GM23248 (cell line): ENCODE data around the gene TRPM5.

Source experiments
- EZH2 ChIP-seq: fragments of 200-600 bp; sonication (generic); IDR thresholded peaks from 2 replicates; pipeline ENCODE4 v1.6.1; 2018; ENCODE audit warnings: antibody characterized with exemption, mild to moderate bottlenecking; ENCODE audit not compliant: insufficient read depth, poor library complexity, severe bottlenecking
- EZH2phosphoT487 ChIP-seq: fragments of 200-600 bp; sonication (generic); IDR thresholded peaks from 2 replicates; pipeline ENCODE4 v1.6.1; 2018; ENCODE audit warnings: antibody characterized with exemption, moderate library complexity, mild to moderate bottlenecking, low read depth; ENCODE audit not compliant: insufficient read depth

- no peak for TF ChIP-seq EZH2phosphoT487
- TF ChIP-seq EZH2 = no peak
Observed at GRCh38 chr11:2411446-2412305, 32.6 kb downstream of the TRPM5 start.
